GM23248 (cell line): ENCODE measurements around the gene ANKRD29.

Experiments used
- EZH2 ChIP-seq: fragments of 200-600 bp; sonication (generic); IDR thresholded peaks from 2 replicates; pipeline ENCODE4 v1.6.1; 2018; ENCODE audit warnings: antibody characterized with exemption, mild to moderate bottlenecking; ENCODE audit not compliant: insufficient read depth, poor library complexity, severe bottlenecking
- EZH2phosphoT487 ChIP-seq: fragments of 200-600 bp; sonication (generic); IDR thresholded peaks from 2 replicates; pipeline ENCODE4 v1.6.1; 2018; ENCODE audit warnings: antibody characterized with exemption, moderate library complexity, mild to moderate bottlenecking, low read depth; ENCODE audit not compliant: insufficient read depth

DNA sequence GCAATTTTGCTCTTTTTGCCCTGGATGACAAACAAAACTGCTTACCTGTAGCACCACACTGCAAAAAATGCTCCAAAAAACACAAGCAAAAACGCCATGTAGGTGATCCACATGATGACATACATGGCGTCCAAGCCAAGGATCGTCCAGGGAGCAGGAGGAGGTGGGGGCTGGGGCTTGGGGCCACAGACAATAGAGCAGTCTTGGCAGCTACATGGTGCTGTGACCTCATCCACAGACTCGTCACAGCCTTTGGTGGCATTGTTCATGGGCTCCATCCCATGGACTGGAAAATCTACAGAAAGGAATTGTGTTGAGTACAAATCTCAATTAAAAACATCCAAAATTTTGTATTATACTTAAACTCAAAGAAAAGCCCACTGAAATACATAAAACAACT, 102.5 kb downstream of the ANKRD29 start:
- TF ChIP-seq EZH2 (no peak), EZH2phosphoT487 (no peak)
